A673 (cell line): ENCODE measurements around the gene NBAS. TPM values are rescaled to one million over a fixed set of nuclear protein-coding genes. Genes with fewer than 3 reads are reported as not detected.

Experiments used
- BruUV-seq: library from RNA; stranded (reverse); fragments of 400-500 nt; replicated peaks from 2 replicates; lab custom pipeline; 2021; lab: Mats Ljungman, UMichigan
- CTCF ChIA-PET: fragments of 300-600 bp; sonication (Branson Sonifier 250); formaldehyde crosslinking; loops from one replicate; lab custom pipeline; 2022; ENCODE audit warnings: antibody characterized with exemption; lab: Charles Lee
- POLR2A ChIA-PET: fragments of 300-600 bp; sonication (Branson Sonifier 250); formaldehyde crosslinking; loops from one replicate; lab custom pipeline; 2022; ENCODE audit warnings: antibody characterized with exemption; ENCODE audit not compliant: low non-redundant PET; lab: Charles Lee
- DNase-seq: peaks from one replicate; pipeline ENCODE4 v3.0.0-alpha.2; 2015; ENCODE audit warnings: low spot score
- H3K27ac ChIP-seq: fragments of 200-600 bp; sonication (generic); 2 replicates; pipeline ENCODE4 v1.5.1; 2016; ENCODE audit warnings: mixed run types, low read depth, mild to moderate bottlenecking, mixed read lengths, antibody characterized with exemption, low read length; ENCODE audit not compliant: poor library complexity, severe bottlenecking
- H3K27me3 ChIP-seq: fragments of 200-600 bp; sonication (generic); replicated peaks from 2 replicates; pipeline ENCODE4 v1.6.1; 2017; ENCODE audit warnings: mixed run types, low read depth, mild to moderate bottlenecking, mixed read lengths, antibody characterized with exemption, low read length; ENCODE audit not compliant: insufficient read depth, poor library complexity
- H3K36me3 ChIP-seq: fragments of 200-600 bp; sonication (generic); 2 replicates; pipeline ENCODE4 v1.6.1; 2016; ENCODE audit warnings: mixed run types, mild to moderate bottlenecking, mixed read lengths, antibody characterized with exemption, low read length; ENCODE audit not compliant: insufficient read depth, poor library complexity, severe bottlenecking
- H3K4me1 ChIP-seq: fragments of 200-600 bp; sonication (generic); 2 replicates; pipeline ENCODE4 v1.6.1; 2017; ENCODE audit warnings: mixed run types, mild to moderate bottlenecking, mixed read lengths, antibody characterized with exemption, low read length; ENCODE audit not compliant: insufficient read depth, poor library complexity, severe bottlenecking
- H3K4me3 ChIP-seq: fragments of 200-600 bp; sonication (generic); 2 replicates; pipeline ENCODE4 v1.5.1; 2016; ENCODE audit warnings: low read depth, mixed run types, mild to moderate bottlenecking, mixed read lengths, low read length; ENCODE audit not compliant: poor library complexity, severe bottlenecking
- H3K9me3 ChIP-seq: fragments of 200-600 bp; sonication (generic); 2 replicates; pipeline ENCODE4 v1.6.1; 2016; ENCODE audit warnings: mixed run types, low read depth, mild to moderate bottlenecking, mixed read lengths, antibody characterized with exemption, low read length; ENCODE audit not compliant: poor library complexity, severe bottlenecking
- EZH2 ChIP-seq: fragments of 200-600 bp; sonication (generic); IDR thresholded peaks from 2 replicates; pipeline ENCODE4 v1.6.1; 2017; ENCODE audit warnings: borderline replicate concordance, low read depth, mild to moderate bottlenecking, mixed read lengths, antibody characterized with exemption, low read length; ENCODE audit not compliant: poor library complexity, severe bottlenecking
- intact Hi-C: fragments of 100-400 bp; cut with micrococcal nuclease; formaldehyde crosslinking; loops from one replicate; pipeline ENCODE4 v1.10.0; 2022; ENCODE audit not compliant: unreplicated experiment
- total RNA-seq: library from RNA; stranded (reverse); gene quantifications from 2 replicates; pipeline ENCODE4 v1.2.3, GENCODE V29; 2021
- TF ChIP-seq, protein P1 (sequence below): fragments of 300-800, 200-600 bp; sonication (generic); conservative IDR thresholded peaks from 2 replicates; pipeline ENCODE4 v1.5.1; 2017; ENCODE audit warnings: low read depth, mild to moderate bottlenecking, antibody characterized with exemption, low read length, moderate library complexity, mixed read lengths

NBAS gene
- total RNA-seq, 1 experiment from 2014 or later = 38.7 TPM

DNA sequence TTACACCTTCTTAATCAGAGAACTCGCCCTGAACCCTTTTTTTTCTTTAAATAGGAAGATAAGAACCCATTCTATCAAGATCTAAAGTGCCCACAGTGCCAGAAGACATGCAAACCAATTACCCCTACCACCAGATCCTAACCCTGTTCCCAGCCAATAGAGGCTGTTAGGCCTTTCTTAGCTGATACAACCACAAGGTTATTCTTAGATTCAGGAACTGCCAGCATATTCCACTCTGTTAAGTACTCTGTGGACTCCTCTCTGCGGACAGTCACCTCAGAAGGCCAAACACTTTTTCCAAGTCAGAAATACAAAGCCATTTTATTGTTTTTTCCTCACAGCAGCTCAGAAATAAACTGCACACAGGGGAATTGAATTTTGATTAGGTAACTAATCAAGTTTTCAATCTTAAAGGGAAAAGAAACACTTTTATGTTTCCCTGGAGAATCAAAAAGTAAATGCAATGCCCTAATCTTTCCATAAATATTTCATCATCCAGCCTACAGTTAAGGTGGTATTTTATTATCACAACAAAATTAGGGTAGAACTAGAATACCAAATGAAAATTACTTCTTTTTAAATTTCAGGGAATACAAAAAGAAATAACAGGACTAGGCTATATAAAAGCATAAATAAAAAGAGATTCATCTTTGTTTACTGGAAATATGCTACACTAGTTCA is 111.4 kb downstream of the NBAS start:
- Histone ChIP-seq H3K4me3 (no peak overlapping the region), H3K27ac (peak overlapping the region; percentile 15), H3K4me1 (peaks cover 12% of the 10 kb centered on the region), H3K27me3 (no peaks in the 10 kb centered on the region), H3K9me3 (peaks cover 8% of the 10 kb centered on the region), H3K36me3 (no peaks in the 10 kb centered on the region)
- TF ChIP-seq, protein P1, sequence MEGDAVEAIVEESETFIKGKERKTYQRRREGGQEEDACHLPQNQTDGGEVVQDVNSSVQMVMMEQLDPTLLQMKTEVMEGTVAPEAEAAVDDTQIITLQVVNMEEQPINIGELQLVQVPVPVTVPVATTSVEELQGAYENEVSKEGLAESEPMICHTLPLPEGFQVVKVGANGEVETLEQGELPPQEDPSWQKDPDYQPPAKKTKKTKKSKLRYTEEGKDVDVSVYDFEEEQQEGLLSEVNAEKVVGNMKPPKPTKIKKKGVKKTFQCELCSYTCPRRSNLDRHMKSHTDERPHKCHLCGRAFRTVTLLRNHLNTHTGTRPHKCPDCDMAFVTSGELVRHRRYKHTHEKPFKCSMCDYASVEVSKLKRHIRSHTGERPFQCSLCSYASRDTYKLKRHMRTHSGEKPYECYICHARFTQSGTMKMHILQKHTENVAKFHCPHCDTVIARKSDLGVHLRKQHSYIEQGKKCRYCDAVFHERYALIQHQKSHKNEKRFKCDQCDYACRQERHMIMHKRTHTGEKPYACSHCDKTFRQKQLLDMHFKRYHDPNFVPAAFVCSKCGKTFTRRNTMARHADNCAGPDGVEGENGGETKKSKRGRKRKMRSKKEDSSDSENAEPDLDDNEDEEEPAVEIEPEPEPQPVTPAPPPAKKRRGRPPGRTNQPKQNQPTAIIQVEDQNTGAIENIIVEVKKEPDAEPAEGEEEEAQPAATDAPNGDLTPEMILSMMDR = no peak
- no peak for TF ChIP-seq EZH2
- DNase-seq = peak; percentile 18
- CTCF ChIA-PET = no interaction called here
- POLR2A ChIA-PET = no interaction called here
- intact Hi-C loops = no loop called here
- BruUV-seq = no TSS peak

GRCh38 chr2:15448250-15448839 is 112.8 kb downstream of the NBAS start:
- Histone ChIP-seq H3K36me3 (no peaks in the 10 kb centered on the region), H3K4me3 (no peak overlapping the region), H3K9me3 (peaks cover 8% of the 10 kb centered on the region), H3K27me3 (no peaks in the 10 kb centered on the region), H3K27ac (no peak overlapping the region), H3K4me1 (peaks cover 12% of the 10 kb centered on the region)
- no peak for DNase-seq
- CTCF ChIA-PET = no interaction called here
- intact Hi-C loops = no loop called here
- TF ChIP-seq, protein P1 = no peak
- TF ChIP-seq EZH2 = no peak
- POLR2A ChIA-PET = no interaction called here
- BruUV-seq = no TSS peak

DNA sequence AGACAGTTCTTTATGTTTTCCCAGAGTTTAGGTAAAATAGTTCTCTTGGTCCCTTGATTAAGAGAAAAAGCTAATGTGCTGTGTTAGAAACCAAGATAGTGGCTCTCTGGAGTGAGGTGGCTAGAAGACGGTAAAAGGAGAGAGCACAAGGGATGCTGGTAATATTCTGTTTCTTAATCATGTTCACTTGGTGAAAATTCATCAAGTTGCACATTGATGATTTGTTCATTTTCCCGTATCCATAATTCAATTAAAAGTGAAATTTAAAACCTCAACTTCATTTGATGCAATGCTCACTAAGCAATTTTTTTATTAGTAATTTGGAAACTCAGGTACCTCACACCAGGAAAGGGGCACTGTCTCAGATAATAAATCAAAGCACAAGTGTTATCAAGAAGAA is 113.8 kb downstream of the NBAS start:
- peaks cover 8% of the 10 kb centered on the region for H3K9me3 ChIP-seq
- TF ChIP-seq, protein P1 = no peak
- TF ChIP-seq EZH2 = no peak
- intact Hi-C loops = no loop called here
- no peak for DNase-seq
- BruUV-seq = no TSS peak
- no peak overlapping the region for H3K4me3 ChIP-seq
- no peak overlapping the region for H3K27ac ChIP-seq
- no peaks in the 10 kb centered on the region for H3K27me3 ChIP-seq
- H3K4me1 ChIP-seq = peaks cover 12% of the 10 kb centered on the region
- H3K36me3 ChIP-seq = no peaks in the 10 kb centered on the region
- ChIA-PET CTCF (no interaction called here), POLR2A (no interaction called here)
